Immature natural killer cell (primary cell): ENCODE measurements around the gene PIK3C2G. TPM values are rescaled to one million over a fixed set of nuclear protein-coding genes. Genes with fewer than 3 reads are reported as not detected.

Experiments
- DNase-seq, 3 donors: peaks; one replicate each; pipeline ENCODE4 v3.0.0; 2022; ENCODE audit warnings: mixed read lengths in 1 of 3
- H3K27ac Mint-ChIP-seq, 6 donors: one replicate each; pipeline ENCODE4 v1.8.0; 2020; ENCODE audit warnings: mixed read lengths in 6 of 6, mild to moderate bottlenecking in 5 of 6, inconsistent platforms in 4 of 6, moderate library complexity in 3 of 6
- H3K27me3 Mint-ChIP-seq, 3 donors: one replicate each; pipeline ENCODE4 v1.8.0; 2020 to 2021; ENCODE audit warnings: low read depth in 3 of 3, mild to moderate bottlenecking in 3 of 3, mixed read lengths in 3 of 3, moderate library complexity in 3 of 3, inconsistent platforms in 1 of 3
- H3K36me3 Mint-ChIP-seq, 3 donors: one replicate each; pipeline ENCODE4 v1.8.0; 2020; ENCODE audit warnings: mixed read lengths in 3 of 3, inconsistent platforms in 2 of 3, mild to moderate bottlenecking in 2 of 3
- H3K4me1 Mint-ChIP-seq, 2 donors: one replicate each; pipeline ENCODE4 v1.8.0; 2020; ENCODE audit warnings: inconsistent platforms in 2 of 2, mild to moderate bottlenecking in 2 of 2, mixed read lengths in 2 of 2, moderate library complexity in 1 of 2
- H3K4me3 Mint-ChIP-seq, 5 donors: one replicate each; pipeline ENCODE4 v1.8.0; 2020; ENCODE audit warnings: mild to moderate bottlenecking in 5 of 5, mixed read lengths in 5 of 5, inconsistent platforms in 3 of 5, moderate library complexity in 3 of 5
- H3K9me3 Mint-ChIP-seq, 6 donors: one replicate each; pipeline ENCODE4 v1.8.0; 2020; ENCODE audit warnings: mild to moderate bottlenecking in 6 of 6, mixed read lengths in 6 of 6, inconsistent platforms in 4 of 6, moderate library complexity in 3 of 6
- polyA plus RNA-seq, 3 donors: library from polyadenylated mRNA; unstranded; fragments of 300-500 nt; fragmentation: Illumina TruSeq; gene quantifications; one replicate each; pipeline ENCODE4 v1.2.3, GENCODE V29; 2021

PIK3C2G gene
- polyA plus RNA-seq, 3 donors from 2014 or later, result not detected

- peaks cover 3 to 32% (median 10%) of the 10 kb centered on the region in 6 donors for H3K9me3 Mint-ChIP-seq
- no peak overlapping the region for H3K27ac Mint-ChIP-seq
- no peaks in the 10 kb centered on the region for H3K4me1 Mint-ChIP-seq
- H3K36me3 Mint-ChIP-seq, result peaks cover 0 to 4% (median 0%) of the 10 kb centered on the region in 3 donors
- peaks cover 0 to 2% (median 0%) of the 10 kb centered on the region in 3 donors for H3K27me3 Mint-ChIP-seq
- no peak for DNase-seq
- H3K4me3 Mint-ChIP-seq, result no peak overlapping the region
Observed at GRCh38 chr12:18646286-18646890, 385.1 kb downstream of the PIK3C2G start.

DNA sequence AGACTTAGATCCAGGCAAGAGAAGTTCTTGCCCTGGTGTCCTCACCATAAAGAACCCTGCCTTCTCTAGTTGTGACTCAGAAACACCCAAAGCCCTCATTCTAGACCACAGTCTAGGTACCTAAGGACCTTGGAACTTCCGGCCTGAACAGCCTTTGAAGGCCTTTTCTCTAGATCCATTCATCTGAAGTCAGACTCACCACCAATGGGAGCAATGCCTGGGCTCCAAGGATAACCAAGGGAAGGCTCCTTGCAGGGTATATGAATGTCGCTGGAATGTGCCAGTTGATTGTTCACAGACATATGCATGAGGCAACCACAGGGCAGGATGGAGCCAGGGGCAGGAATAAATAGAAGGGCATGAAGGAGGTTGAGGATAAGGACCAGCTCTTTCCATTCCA lies 390.2 kb downstream of the PIK3C2G start:
- Mint-ChIP-seq H3K27ac (no peak overlapping the region), H3K9me3 (peaks cover 8 to 33% (median 16%) of the 10 kb centered on the region in 6 donors), H3K36me3 (peaks cover 0 to 4% (median 0%) of the 10 kb centered on the region in 3 donors), H3K27me3 (peaks cover 0 to 2% (median 1%) of the 10 kb centered on the region in 3 donors), H3K4me1 (no peaks in the 10 kb centered on the region), H3K4me3 (no peak overlapping the region)
- no peak for DNase-seq

DNA sequence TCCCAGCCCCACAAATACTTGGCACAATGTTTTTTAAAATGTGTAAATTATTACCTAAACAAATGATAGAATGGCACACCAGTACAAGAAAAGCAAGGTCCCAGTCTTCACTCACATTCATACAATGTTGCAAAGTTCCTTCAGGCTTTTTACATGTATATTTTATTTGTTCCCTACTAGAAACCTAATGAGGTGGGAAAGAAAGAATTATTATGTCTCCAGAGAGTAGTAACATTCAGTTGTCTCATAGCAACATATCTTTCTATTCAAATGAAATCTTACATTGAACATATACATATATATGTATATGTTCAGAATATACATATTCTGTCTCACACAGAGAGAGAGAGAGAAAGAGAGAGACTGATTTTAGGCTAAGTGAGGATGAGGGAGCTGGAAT lies 391.3 kb downstream of the PIK3C2G start:
- DNase-seq, result no peak
- Mint-ChIP-seq H3K9me3 (peaks cover 14 to 43% (median 18%) of the 10 kb centered on the region in 6 donors), H3K27me3 (peaks cover 0 to 2% (median 1%) of the 10 kb centered on the region in 3 donors), H3K4me1 (no peaks in the 10 kb centered on the region), H3K4me3 (no peak overlapping the region), H3K27ac (no peak overlapping the region), H3K36me3 (peaks cover 0 to 4% (median 0%) of the 10 kb centered on the region in 3 donors)

DNA sequence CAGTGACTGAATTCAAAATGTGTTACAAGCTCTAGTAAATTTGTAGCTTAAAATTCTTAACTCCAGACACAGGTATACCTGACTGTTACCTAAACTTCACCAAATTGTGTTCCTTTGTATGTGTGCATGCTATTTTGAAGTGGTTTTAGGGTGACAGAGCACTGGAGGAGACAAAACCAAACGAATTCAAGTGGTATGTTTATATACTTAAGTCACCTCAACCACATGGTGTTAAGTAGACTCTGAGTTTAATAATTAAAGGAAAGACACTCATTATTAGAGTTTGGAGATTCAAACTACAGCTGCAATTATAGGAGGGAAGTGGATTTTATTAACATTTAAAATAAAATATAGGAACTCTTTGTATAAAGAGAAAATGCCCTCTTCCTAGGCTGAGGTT lies 392.1 kb downstream of the PIK3C2G start:
- Mint-ChIP-seq H3K36me3 (peaks cover 0 to 4% (median 0%) of the 10 kb centered on the region in 3 donors), H3K4me1 (no peaks in the 10 kb centered on the region), H3K4me3 (no peak overlapping the region), H3K27me3 (peaks cover 1 to 2% (median 2%) of the 10 kb centered on the region in 3 donors), H3K27ac (no peak overlapping the region), H3K9me3 (peaks cover 14 to 51% (median 18%) of the 10 kb centered on the region in 6 donors)
- DNase-seq, result no peak

- Mint-ChIP-seq H3K4me3 (no peak overlapping the region), H3K27ac (no peak overlapping the region), H3K9me3 (peaks cover 14 to 58% (median 17%) of the 10 kb centered on the region in 6 donors), H3K27me3 (peaks cover 0 to 2% (median 1%) of the 10 kb centered on the region in 3 donors), H3K4me1 (no peaks in the 10 kb centered on the region), H3K36me3 (peaks cover 0 to 4% (median 0%) of the 10 kb centered on the region in 3 donors)
- no peak for DNase-seq
Observed at GRCh38 chr12:18655351-18655750, 394.0 kb downstream of the PIK3C2G start.

DNA sequence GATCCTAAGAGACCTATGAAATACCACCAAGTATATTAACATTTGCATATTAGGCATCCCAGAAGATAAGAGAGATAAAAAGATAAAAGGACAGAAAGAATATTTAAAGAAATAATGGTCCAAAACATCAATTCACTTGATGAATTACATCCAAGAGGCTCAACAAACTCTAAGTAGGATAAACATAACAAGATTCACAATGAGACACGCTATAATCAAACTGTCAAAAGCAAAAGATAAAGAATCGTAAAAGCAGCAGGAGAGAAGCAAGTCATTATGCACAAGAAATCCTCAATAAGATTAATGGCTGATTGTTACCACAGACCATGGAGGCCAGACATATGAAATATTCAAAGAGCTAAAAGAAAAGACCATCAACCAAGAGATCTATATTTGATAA lies 396.9 kb downstream of the PIK3C2G start:
- no peaks in the 10 kb centered on the region for H3K36me3 Mint-ChIP-seq
- H3K9me3 Mint-ChIP-seq, result peaks cover 12 to 63% (median 28%) of the 10 kb centered on the region in 6 donors
- no peak overlapping the region for H3K27ac Mint-ChIP-seq
- H3K4me1 Mint-ChIP-seq, result no peaks in the 10 kb centered on the region
- peaks cover 1 to 2% (median 2%) of the 10 kb centered on the region in 3 donors for H3K27me3 Mint-ChIP-seq
- no peak overlapping the region for H3K4me3 Mint-ChIP-seq
- no peak for DNase-seq

- no peak overlapping the region for H3K27ac Mint-ChIP-seq
- peaks cover 1 to 3% (median 2%) of the 10 kb centered on the region in 3 donors for H3K27me3 Mint-ChIP-seq
- DNase-seq, result no peak
- no peaks in the 10 kb centered on the region for H3K4me1 Mint-ChIP-seq
- H3K9me3 Mint-ChIP-seq, result peaks cover 12 to 66% (median 28%) of the 10 kb centered on the region in 6 donors
- no peaks in the 10 kb centered on the region for H3K36me3 Mint-ChIP-seq
- no peak overlapping the region for H3K4me3 Mint-ChIP-seq
Observed at GRCh38 chr12:18658829-18659228, 397.5 kb downstream of the PIK3C2G start.

GRCh38 chr12:18676141-18676540 lies 414.8 kb downstream of the PIK3C2G start:
- H3K4me3 Mint-ChIP-seq, result no peak overlapping the region
- H3K9me3 Mint-ChIP-seq, result peaks cover 0 to 38% (median 8%) of the 10 kb centered on the region in 6 donors
- H3K36me3 Mint-ChIP-seq, result no peaks in the 10 kb centered on the region
- H3K4me1 Mint-ChIP-seq, result no peaks in the 10 kb centered on the region
- DNase-seq, result no peak
- no peak overlapping the region for H3K27ac Mint-ChIP-seq
- H3K27me3 Mint-ChIP-seq, result peaks cover 0 to 2% (median 0%) of the 10 kb centered on the region in 3 donors

DNA sequence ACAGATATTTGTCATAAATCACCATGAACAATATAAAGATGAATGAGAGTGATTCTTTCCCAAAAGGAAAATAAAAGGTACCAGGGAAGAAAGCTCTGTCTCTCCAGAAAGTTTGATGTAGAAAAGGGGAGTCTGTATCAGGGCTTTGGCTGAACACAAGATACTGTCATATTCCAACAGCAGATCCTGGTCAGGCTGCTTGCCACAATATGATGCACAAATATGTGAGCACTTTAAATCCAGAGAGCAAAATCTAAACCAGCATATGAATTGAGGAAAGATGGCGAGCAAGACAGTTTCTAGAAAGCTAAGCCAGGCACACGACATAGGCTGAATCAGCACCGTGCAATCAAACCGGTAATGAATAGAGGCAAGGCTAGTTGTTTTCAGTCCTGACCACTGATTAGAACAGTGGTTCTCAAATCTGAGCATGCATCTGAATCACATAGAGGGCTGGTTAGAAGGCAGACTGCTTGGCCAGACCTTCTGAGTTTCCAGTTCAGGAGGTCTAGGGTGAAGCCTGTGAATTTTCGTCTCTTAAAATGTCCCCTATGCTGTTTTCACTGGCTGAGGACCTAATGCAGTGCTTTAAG lies 415.8 kb downstream of the PIK3C2G start:
- H3K27ac Mint-ChIP-seq, result no peak overlapping the region
- H3K36me3 Mint-ChIP-seq, result no peaks in the 10 kb centered on the region
- H3K9me3 Mint-ChIP-seq, result peaks cover 0 to 39% (median 5%) of the 10 kb centered on the region in 6 donors
- no peaks in the 10 kb centered on the region for H3K4me1 Mint-ChIP-seq
- no peak for DNase-seq
- no peak overlapping the region for H3K4me3 Mint-ChIP-seq
- H3K27me3 Mint-ChIP-seq, result peaks cover 0 to 2% (median 0%) of the 10 kb centered on the region in 3 donors

GRCh38 chr12:18681818-18682217 lies 420.5 kb downstream of the PIK3C2G start:
- Mint-ChIP-seq H3K4me3 (no peak overlapping the region), H3K36me3 (no peaks in the 10 kb centered on the region), H3K4me1 (no peaks in the 10 kb centered on the region), H3K9me3 (peaks cover 4 to 40% (median 11%) of the 10 kb centered on the region in 6 donors), H3K27ac (no peak overlapping the region), H3K27me3 (no peaks in the 10 kb centered on the region)
- DNase-seq, result no peak

GRCh38 chr12:18683327-18684013 lies 422.2 kb downstream of the PIK3C2G start:
- no peak overlapping the region for H3K27ac Mint-ChIP-seq
- no peaks in the 10 kb centered on the region for H3K4me1 Mint-ChIP-seq
- no peak overlapping the region for H3K4me3 Mint-ChIP-seq
- no peaks in the 10 kb centered on the region for H3K27me3 Mint-ChIP-seq
- no peak for DNase-seq
- H3K36me3 Mint-ChIP-seq, result no peaks in the 10 kb centered on the region
- H3K9me3 Mint-ChIP-seq, result peaks cover 6 to 33% (median 9%) of the 10 kb centered on the region in 6 donors

DNA sequence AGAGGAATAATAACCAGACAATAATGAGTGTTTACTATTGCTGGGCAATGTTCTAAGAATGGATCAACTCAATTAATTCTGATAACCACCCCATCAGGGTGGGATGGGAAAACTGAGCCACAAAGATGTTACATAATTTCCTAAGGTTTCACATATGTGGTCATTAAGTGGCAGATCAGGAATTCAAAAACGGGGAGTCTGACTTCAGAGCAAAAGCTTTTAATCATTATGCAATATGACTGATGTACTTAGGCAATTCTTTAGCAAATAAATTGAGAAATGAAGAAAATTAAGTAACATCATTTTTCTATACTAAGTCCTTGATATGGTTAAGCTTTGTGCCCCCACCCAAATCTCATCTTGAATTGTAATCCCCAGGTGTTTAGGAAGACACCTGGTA lies 423.1 kb downstream of the PIK3C2G start:
- Mint-ChIP-seq H3K27me3 (no peaks in the 10 kb centered on the region), H3K27ac (no peak overlapping the region)

DNA sequence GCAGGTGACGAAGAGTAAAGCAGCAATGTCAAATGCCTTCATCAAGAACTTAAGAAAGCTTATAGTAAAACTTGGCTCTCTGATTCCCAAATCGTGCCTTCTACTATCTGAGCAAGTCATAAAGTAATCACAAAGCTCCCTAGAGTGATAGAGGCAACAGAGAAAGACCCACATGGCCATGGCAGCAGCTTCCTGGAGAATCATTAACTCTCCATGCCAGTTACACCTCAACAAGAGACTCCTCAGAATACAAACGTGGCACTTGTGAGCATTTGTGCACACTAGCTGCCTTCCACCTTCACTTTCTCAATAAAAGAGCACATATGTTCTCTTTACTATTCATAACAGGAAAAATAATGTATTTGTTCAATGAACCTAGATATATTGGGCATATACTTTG lies 428.5 kb downstream of the PIK3C2G start:
- Mint-ChIP-seq H3K9me3 (peaks cover 13 to 45% (median 25%) of the 10 kb centered on the region in 6 donors), H3K36me3 (peaks cover 0 to 7% (median 0%) of the 10 kb centered on the region in 3 donors), H3K27ac (no peak overlapping the region), H3K27me3 (peaks cover 0 to 2% (median 0%) of the 10 kb centered on the region in 3 donors), H3K4me3 (no peak overlapping the region), H3K4me1 (no peaks in the 10 kb centered on the region)
- DNase-seq, result no peak

More for the DNA sequence above, 423.1 kb downstream of the PIK3C2G start:
- Mint-ChIP-seq H3K4me1 (no peaks in the 10 kb centered on the region), H3K9me3 (peaks cover 6 to 31% (median 10%) of the 10 kb centered on the region in 6 donors), H3K4me3 (no peak overlapping the region), H3K36me3 (no peaks in the 10 kb centered on the region)
- no peak for DNase-seq

DNA sequence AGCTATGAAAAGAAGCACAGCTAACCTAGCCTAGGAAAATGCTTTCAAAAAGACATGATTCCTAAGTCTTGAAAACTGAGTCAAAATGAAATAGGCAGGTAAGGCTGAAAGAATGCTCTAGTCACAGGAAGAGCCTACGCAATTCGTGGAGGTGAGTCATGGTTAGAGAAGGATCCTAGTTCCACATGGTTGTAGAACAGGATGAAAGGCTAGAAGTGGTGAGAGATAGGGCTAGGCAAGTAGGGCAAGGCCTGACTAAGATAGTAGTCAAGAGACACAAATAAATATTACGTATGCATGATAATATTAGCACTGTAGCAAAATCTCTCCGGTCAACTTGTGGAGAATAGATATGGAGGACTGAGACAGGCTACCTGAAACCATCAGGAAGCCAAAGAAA lies 429.3 kb downstream of the PIK3C2G start:
- H3K36me3 Mint-ChIP-seq, result peaks cover 0 to 7% (median 0%) of the 10 kb centered on the region in 3 donors
- no peak for DNase-seq
- H3K4me1 Mint-ChIP-seq, result no peaks in the 10 kb centered on the region
- peaks cover 10 to 47% (median 25%) of the 10 kb centered on the region in 6 donors for H3K9me3 Mint-ChIP-seq
- no peak overlapping the region for H3K4me3 Mint-ChIP-seq
- no peak overlapping the region for H3K27ac Mint-ChIP-seq
- H3K27me3 Mint-ChIP-seq, result peaks cover 0 to 2% (median 0%) of the 10 kb centered on the region in 3 donors
